ENCODE measurements around the gene BET1. TPM values are rescaled to one million over a fixed set of nuclear protein-coding genes. Genes with fewer than 3 reads are reported as not detected.

BET1 gene
- total RNA-seq, 1 donor = 48.3 TPM

DNA sequence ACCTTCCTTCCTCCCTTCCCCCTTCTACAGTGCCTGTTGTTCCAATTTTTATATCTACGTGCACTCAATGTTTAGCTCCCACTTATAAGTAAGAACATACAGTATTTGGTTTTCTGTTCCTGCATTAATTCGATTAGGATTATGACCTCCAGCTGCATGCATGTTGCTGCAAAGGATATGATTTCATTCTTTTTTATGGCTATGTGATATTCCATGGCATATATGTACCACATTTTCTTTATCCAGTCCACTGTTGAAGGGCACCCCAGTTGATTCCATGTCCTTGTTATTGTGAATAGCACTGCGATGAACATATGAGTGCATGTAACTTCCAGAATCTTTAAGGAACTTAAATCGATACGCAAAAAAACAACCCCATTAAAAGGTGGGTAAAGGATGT lies 39.9 kb downstream of the BET1 start:
- no peak for DNase-seq (ENCODE audit: low read depth)
- TF ChIP-seq, protein P1, sequence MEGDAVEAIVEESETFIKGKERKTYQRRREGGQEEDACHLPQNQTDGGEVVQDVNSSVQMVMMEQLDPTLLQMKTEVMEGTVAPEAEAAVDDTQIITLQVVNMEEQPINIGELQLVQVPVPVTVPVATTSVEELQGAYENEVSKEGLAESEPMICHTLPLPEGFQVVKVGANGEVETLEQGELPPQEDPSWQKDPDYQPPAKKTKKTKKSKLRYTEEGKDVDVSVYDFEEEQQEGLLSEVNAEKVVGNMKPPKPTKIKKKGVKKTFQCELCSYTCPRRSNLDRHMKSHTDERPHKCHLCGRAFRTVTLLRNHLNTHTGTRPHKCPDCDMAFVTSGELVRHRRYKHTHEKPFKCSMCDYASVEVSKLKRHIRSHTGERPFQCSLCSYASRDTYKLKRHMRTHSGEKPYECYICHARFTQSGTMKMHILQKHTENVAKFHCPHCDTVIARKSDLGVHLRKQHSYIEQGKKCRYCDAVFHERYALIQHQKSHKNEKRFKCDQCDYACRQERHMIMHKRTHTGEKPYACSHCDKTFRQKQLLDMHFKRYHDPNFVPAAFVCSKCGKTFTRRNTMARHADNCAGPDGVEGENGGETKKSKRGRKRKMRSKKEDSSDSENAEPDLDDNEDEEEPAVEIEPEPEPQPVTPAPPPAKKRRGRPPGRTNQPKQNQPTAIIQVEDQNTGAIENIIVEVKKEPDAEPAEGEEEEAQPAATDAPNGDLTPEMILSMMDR (IDR thresholded peaks at IDR 0.05; ENCODE audit: insufficient read depth, low read length) = no peak
- H3K4me3 ChIP-seq (ENCODE audit: low read depth, low read length) = no peak overlapping the region

DNA sequence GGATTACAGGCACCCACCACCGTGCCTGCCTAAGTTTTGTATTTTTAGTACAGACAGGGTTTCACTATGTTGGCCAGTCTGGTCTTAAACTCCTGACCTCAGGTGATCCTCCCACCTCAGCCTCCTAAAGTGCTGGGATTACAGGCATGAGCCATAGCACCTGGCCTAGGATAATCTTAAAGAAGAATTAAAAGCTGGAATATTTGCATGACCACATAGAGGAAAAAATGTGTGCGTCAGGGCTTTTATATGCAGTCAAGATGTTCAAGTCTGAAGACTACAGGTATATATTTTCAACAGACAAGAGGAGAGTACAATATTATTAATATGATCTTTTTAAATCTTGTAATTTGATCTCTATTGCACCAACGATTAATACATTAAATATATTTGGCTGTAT lies 43.2 kb downstream of the BET1 start:
- no peak for DNase-seq (ENCODE audit: low read depth)
- TF ChIP-seq, protein P1 (IDR thresholded peaks at IDR 0.05; ENCODE audit: insufficient read depth, low read length) = no peak
- H3K4me3 ChIP-seq (ENCODE audit: low read depth, low read length) = no peak overlapping the region

DNA sequence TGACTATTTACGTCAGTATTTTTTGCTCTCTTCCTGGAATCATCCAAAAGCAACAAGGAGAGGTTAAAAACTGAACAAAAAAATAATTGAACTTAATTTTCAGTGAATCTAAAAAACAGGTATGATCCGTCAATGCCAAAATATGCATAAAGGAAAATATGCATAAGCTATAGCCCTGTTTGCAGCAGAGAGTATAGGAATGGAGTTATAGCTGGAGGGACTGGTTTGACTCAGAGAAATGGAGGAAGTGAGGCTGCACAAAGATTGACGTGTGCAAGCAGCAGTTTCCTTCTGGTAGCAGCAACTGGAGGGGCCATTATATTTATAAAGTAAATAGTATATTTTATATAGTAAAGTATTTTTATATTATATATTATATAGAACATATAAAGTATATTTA lies 45.5 kb downstream of the BET1 start:
- TF ChIP-seq, protein P1 (IDR thresholded peaks at IDR 0.05; ENCODE audit: insufficient read depth, low read length) = no peak
- DNase-seq (ENCODE audit: low read depth) = no peak
- no peak overlapping the region for H3K4me3 ChIP-seq (ENCODE audit: low read depth, low read length)

DNA sequence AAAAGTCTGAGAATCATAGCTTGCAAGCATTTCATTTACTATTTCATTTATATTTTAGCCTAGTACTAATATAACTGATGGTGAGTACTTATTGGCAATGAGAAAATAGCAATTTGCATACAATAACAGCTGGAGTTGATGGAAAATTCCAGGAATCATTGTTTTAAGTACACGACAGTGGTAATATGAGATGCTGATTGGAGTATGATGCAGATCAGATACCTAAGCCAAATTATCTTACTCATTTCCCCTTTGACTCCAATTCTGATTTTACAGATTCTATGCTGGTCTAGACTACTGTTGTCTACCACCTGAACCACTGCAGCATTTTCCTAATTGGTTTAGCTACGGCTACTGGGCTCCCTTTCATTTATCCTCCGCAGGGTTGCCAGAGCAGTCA lies 45.9 kb downstream of the BET1 start:
- peak; percentile 65 for DNase-seq (ENCODE audit: low read depth)
- TF ChIP-seq, protein P1 (IDR thresholded peaks at IDR 0.05; ENCODE audit: insufficient read depth, low read length) = no peak
- H3K4me3 ChIP-seq (ENCODE audit: low read depth, low read length) = no peak overlapping the region

DNA sequence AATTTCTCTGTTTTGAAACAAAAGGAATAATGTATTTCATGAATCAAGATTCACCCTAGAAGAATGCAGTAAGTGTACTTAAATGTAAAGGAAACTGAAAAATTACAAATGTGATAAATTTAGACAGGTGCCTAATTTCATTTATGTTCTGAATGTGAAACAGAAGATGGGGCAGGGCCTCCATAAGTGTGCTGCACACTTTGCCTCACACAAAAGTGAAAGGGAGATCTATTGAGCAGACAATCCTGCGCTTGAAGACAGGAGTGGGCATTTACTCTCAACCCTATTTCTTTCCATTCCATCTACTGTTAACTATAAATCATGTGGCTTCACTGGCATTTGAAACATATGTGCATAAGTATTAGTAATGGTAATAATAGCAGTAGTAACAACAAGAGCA lies 46.4 kb downstream of the BET1 start:
- no peak for DNase-seq (ENCODE audit: low read depth)
- TF ChIP-seq, protein P1 (IDR thresholded peaks at IDR 0.05; ENCODE audit: insufficient read depth, low read length) = no peak
- no peak overlapping the region for H3K4me3 ChIP-seq (ENCODE audit: low read depth, low read length)

DNA sequence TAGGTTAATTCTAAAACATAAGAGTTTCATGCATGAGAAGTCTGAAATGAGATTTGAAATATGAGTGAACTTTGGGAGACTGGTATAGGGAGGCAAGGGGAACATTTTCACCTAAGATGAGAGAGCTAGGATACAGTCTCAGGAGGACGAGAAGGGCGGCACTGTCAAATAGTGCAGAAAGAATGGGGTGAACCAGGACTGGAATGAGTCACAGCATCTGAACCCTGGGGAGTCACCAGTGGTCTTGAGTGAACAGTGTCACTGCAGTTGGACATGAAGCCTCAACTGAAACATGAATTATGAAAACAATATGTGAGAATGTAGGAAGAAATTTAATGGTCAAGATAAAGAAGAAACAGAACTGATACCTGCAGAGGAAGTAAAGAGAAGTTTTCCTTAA lies 48.9 kb downstream of the BET1 start:
- no peak overlapping the region for H3K4me3 ChIP-seq (ENCODE audit: low read depth, low read length)
- DNase-seq (ENCODE audit: low read depth) = no peak
- TF ChIP-seq, protein P1 (IDR thresholded peaks at IDR 0.05; ENCODE audit: insufficient read depth, low read length) = no peak

DNA sequence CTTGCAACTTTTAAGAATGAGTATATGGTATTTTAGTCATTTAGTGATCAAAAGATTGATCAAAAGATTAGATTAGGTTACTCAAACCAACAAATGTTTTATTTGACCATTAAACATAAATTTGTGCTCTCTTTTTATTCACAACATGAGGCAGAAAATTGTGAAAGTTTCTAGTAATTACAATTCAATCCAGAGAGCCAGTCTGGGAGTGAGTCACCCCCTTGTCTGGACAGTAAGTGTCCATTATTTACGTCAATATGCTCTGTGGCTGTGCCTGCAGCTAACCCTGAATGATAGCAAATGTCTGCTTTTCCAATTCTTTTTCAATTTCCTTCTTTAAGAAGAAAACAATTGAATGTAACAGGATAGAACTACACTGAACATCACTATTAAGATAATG lies 54.7 kb downstream of the BET1 start:
- no peak overlapping the region for H3K4me3 ChIP-seq (ENCODE audit: low read depth, low read length)
- DNase-seq (ENCODE audit: low read depth) = peak; percentile 77
- TF ChIP-seq, protein P1 (IDR thresholded peaks at IDR 0.05; ENCODE audit: insufficient read depth, low read length) = no peak

All from fibroblast of the aortic adventitia (primary cell).